Kidney tubule cell (primary cell): Measurements from ENCODE around the gene NMT1.

Experiments
- DNase-seq: peaks from one replicate; pipeline ENCODE4 v3.0.0-alpha.2; 2018; ENCODE audit warnings: low spot score

NMT1 gene

DNA sequence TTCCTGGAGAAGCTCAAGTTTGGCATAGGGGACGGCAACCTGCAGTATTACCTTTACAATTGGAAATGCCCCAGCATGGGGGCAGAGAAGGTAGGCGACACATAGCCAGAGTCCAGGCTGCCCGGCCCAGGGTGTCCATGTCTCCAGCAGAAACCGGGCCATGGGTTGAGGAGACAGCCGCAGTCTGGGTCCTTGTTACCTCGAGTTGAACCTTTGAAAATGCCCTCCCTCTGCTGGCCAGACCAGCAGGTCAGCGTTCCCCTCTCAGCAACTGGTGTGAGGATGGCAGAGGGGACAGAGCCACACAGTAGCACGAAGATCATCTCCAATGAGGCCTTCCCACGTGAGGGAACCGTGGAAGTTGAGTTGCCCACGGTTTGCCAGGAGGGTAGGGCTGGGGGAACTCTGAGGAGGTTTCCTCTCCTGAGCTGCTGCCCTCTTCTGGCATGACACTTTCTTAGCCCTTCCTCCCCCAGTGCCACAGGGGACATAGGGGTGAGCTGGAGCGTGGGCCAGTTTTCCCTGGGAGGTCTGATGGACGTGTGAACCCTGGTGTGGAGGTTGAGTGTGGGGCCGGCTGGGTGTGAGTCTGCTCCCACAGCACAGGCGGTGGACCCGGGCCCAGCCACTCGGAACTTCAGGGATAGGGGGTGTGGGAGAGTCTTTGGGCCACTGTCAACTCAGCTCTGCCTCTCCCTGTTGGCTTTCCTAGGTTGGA is 43.9 kb downstream of the NMT1 start:
- DNase-seq: no peak

- DNase-seq: no peak
Measured at GRCh38 chr17:45106096-45106495, 45.0 kb downstream of the NMT1 start.

DNA sequence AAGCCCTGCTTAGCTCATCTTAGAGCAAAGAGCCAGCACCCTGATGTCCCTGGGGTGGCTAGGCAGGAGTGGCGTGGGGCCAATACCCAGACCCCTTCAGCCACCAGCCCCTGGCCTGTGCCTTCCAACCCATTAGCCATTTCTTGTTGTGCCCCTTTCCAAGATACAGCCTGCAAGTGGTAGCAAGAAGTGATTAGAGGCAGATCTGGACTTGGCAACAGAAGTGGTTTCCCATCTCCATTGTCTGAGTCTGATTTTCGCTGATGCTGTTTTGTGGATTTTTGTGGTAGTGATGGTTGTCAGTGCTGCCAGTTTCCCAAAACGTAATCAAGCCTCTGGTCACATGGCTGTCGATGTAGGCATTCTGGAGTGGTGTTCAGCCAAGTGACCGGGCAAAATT is 45.5 kb downstream of the NMT1 start:
- no peak for DNase-seq

GRCh38 chr17:45107293-45108010 is 46.3 kb downstream of the NMT1 start:
- DNase-seq: no peak

DNA sequence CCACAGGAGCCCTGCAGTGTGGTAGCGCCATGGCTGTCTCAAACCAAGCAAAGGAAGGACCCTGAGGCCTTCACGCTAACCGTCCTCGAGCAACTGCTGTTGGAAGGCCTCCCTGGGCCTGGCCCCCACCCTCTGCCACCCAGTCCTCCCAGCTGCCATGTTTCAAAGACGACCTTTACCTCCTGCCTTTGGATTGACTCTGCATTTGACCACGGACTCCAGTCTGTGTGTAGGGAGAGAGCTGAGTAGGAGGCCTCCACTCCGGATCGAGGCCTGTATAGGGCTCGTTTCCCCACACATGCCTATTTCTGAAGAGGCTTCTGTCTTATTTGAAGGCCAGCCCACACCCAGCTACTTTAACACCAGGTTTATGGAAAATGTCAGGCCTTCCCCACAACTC is 46.9 kb downstream of the NMT1 start:
- no peak for DNase-seq

- no peak for DNase-seq
Measured at GRCh38 chr17:45108595-45109521, 47.7 kb downstream of the NMT1 start.

- no peak for DNase-seq
Measured at GRCh38 chr17:45110676-45111611, 49.8 kb downstream of the NMT1 start.

- no peak for DNase-seq
Measured at GRCh38 chr17:45111850-45112249, 50.7 kb downstream of the NMT1 start.

GRCh38 chr17:45112559-45113423 is 51.7 kb downstream of the NMT1 start:
- DNase-seq: no peak

- no peak for DNase-seq
Measured at GRCh38 chr17:45113424-45113754, 52.3 kb downstream of the NMT1 start.

DNA sequence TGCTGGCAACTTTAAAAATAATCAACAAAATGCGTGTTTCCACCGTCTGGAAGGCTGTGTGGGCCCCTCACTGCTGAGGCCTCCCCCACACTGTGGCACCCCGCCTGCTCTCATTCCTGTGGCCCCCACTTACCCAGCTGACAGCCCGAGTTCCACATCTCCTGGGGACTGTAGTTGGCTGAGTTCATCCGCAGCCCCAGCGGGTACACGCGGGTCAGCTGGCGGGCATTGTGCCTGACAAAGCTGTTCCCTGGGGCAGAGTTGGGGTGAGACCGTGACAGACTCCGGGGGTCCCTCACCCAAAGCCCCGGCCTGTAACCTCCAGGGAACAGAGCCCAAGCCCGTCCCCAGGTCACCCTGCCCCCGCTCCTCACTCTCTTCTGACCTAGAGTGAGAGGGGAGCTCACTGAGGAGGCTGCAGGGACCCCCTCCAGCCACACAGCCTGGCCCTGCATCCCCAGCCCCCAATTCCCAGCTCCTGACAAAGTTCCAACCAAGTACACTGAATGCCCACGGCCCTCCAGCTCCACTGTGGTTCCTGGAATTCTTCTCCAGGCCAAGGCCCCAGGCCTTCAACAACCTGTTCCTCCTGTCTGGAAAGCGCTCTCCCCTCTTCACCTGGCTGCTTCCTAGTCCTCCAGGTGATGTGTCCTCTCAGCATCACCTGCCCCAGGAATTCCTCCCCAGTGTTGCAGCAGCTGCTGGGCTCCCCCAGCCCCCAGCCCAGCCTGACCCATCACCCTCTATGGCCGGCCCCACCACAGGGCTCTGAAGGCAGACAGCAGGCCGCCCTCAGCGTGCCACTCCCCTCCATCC is 53.2 kb downstream of the NMT1 start:
- no peak for DNase-seq

GRCh38 chr17:45115015-45115625 is 54.0 kb downstream of the NMT1 start:
- no peak for DNase-seq

DNA sequence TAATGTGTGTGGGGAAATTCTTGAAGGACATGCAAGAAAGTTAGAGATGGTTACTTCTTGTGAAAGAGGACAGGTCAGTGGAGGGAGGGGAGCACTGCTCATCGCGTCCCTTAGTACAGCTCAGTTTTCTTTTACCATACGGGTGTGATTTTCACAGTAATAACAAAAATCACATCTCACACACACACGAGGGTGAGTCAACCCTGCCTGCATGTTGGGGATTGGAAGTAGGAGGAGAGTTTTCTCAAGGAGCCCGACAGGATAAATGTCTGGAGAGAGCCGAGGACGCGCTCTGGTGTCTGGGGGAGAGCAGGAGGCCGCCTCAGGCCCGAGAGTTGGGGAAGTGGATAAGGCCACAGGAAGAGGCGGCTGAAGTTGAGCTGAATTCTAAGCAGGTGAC is 54.8 kb downstream of the NMT1 start:
- DNase-seq: no peak

DNA sequence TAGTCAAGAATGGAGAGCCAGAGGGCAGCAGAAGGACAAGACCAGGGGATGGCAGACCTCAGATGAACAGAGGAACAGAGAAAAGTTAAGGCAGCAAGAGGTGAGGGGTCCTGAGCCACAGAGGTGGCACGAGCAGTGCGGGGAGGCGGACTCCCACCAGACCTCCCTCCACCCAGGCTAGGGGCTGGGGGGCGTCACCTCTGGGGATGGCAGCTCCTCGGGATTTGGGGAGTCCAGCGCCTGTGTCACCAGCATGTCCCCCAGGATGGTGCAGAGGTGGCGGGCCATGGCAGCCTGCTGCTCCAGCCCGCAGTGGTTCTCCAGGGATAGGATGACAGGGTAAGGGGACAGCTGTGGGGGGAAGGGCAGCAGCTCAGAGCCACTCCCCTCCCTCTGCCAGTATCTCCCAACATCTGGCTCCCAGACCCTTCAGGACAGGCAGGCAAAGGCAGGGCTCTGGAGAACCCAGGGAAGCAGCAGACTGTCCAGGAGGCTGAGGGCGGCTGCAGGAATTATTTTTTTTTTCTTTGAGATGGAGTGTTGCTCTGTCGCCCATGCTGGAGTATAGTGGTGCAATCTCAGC is 55.4 kb downstream of the NMT1 start:
- DNase-seq: no peak

DNA sequence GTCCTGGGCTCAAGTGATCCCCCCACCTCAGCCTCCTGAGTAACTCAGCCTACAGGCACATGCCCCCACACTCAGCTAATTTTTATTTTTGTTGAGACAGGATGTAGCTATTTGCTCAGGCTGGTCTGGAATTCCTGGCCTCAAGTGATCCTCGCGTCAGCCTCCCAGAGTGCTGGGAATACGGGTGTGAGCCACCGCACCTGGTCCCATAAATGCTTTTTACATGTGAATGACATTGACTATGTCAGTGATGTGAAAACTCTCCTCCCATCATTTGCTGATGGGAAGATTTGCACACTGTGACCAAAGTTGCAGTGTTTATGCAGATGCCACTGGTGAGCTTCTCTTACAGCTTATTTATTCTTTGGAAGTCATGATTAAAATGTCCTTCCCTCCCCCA is 56.2 kb downstream of the NMT1 start:
- DNase-seq: no peak

- no peak for DNase-seq
Measured at GRCh38 chr17:45117848-45118646, 56.9 kb downstream of the NMT1 start.

GRCh38 chr17:45118691-45119090 is 57.6 kb downstream of the NMT1 start:
- DNase-seq: no peak

- DNase-seq: no peak
Measured at GRCh38 chr17:45119964-45120363, 58.8 kb downstream of the NMT1 start.
